NCI-H2227 treated with DMSO at 0.1 percent for 48 hours (cell line): ENCODE results near the gene KCNK16.

ENCODE experiments used
- DNase-seq: peaks from one replicate; lab custom pipeline; 2025; lab: John Stamatoyannopoulos, UW

KCNK16 gene

DNA sequence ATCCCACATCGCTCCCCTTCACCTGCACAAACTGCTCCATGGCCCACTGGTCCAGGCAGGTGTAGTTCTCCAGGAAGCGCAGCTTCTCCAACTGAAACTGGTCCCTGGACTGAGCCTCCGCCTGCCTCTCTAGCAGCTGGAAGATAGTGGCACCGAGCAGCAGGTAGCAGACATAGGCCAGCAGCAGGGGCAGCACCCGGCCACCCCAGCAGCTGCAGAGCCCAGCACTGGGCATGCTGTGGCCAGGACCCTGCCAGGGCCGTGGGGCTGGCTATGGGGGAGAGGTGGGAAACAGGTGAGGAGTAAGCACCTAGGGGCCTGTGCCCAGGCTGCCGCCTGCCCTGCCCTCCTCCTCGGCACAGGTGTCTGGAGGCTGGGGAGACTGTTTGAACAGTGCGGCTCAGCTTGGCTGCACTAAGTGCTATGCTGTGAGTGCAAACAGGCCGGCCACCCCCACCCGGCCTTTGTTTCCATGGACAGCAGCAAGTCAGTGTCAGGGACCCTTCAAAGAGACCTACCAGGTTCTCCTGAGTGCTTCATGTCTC, at the start of gene KCNK16:
TSS of gene KCNK16 (minus strand) at position 397 of the 545 bp plus-strand sequence. CDS start at position 235, 162 bp downstream.
- no peak for DNase-seq

DNA sequence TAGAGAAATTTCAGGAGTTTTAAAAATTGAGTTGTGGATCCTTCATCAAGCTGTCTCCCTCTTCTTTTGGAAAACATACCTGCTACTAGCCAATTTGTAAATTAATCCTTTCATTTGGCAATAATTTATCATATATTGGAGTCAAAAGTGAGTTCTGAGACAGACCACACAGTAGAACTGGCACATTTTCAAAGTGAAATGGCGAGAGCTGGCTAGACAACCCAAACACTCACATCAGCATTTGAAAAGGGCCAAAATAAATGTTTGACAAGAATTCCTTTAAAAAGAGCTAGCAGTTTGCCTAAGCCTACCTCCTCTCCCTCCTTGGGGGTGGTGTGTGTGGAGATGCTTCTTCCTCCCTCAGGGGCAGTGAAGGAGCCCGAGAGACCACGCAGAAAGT, 47.9 kb upstream of the KCNK16 start:
- DNase-seq = no peak

DNA sequence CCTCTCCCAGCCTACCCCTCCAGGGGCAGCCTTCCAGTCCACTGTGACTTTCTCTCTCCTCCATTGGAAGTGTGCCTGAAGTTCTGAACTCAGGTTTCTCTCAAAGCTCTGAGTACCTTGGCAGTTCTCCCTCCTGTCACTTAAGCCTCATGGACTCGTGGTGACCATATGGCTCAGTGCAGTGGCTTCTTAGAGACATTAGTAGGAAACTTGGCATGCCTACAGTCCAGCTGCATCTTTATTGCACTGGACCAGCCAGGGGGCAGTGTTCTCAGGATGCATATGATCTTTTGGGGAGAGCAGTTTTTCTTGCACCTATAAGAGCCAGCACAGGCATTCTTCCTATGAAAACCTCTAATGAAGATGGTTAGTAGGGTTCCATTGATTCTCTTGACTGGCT, 47.5 kb upstream of the KCNK16 start:
- DNase-seq = no peak

DNA sequence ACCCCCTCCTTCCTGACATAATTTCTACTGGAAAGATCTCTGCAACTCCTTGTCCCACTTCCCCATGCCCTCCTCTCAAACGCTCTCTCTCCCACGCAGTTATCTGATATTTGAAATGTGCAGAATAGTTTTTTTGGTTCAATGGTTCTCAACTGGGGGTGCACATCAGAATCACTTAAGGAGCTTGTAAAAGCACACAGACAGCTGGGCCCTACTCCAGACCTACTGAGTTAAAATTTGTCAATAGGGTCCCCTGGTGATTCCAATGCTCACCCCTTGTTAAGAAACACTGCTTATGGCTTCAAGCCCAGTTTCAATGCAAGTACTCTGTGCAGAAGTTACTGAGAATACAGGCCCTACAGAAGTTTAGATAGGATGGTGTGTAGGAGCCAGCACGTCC, 45.2 kb upstream of the KCNK16 start:
- no peak for DNase-seq

DNA sequence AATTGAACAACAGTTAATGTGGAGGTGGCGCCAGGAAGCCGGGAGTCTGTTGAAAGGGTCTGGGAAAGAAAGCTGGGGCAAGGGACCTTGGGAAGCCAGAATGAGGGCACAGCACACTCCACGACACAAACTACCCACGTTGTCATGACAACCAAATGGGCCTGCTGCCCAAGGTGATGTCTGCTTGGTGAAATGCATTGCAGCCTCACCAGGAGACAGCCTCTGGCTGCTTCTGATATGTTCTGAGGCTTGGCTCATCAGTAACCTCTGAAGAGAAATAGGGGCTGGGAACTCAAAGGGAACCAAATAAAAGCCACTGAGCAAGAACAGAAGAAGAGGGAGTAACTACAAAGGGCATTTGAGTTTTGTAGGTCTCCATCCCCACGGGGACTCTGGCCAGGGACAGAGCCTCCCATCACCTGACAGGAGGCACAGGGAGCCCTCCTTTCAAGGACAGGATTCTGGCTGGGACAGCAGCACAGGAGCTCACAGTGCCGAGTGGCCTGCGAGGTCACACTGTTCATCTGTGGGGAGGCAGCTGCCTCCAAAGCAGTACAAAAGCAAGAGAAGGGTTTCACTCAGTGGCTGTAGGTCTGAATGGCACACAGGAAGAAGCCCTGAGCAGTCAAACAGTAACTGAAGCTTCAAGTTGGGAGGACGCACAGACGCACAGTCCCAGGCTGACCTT, 44.6 kb upstream of the KCNK16 start:
- DNase-seq = peak; percentile 19

DNA sequence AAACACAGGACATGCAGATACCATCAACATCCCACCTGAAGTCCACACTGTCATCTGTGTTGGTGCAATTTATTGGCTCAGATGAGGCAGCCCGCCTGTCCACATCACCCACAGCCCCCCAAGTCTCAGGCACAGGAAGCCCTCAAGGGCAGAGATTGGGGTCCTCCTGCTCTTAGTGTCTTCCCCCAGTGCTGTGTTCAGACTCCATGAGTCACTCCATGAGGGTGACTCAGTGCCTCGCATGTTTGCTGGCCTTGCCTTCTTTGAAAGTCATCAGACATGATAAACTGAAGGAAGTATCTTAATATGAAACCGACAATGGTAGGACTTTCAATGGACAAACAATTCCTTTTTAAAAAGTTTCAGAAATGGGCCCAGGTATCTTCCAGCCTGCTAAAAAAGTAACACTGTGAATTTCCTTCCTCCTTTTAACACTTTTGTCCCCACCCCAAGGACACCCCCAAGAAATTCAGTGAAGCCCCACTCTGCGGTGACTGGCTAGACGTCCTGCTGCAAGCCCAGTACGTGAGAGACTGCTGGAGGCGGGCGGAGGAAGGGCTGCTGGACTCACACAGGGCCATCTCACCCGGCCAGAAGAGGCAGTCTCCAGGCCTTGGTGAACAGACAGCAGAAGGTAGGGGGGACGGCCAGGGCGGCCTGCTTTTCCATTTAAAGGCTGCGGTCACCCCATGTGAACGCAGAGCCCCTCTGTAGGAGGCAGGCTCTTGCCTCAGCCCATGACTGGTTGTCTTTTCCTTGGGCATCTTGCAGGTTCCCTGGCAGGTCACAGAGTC, 43.0 kb upstream of the KCNK16 start:
- no peak for DNase-seq

DNA sequence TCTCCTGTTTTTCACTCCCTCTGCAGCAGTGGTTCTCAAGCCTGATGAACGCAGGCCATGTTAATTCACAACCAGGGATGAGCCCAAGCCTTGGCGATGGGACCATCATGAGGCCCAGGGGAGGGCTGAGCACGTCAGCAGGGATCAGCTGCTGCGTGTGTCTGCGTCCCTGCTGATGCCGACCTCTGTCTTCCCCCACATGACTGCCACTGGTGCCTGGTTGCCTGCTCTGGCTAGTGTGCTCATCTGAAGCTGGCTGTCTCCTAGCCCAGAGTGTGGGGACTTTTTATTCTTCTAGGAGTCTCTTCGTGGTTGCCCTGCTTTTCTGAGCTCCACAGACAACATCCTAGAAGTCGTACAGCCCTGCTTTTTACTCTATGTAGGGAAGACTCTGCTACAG, 40.8 kb upstream of the KCNK16 start:
- DNase-seq = no peak

DNA sequence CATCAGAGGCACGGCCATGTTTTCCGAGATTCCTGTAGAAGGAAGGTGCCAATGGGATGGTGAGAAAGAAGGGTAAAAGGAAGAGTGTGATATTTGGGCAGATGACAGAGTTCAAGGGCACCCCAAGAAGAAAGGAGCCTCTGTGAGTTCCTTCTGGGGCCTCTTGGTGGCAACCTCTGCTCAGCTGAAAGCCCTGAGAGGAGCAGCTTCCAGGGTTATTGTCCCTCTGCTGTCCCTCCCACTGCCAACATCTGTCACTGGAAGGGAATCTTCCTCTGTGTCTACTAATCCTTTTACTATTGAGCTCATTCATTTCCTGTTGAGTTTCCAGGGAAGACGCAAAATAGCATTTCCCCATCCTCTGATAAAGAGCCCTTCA, 40.0 kb upstream of the KCNK16 start:
- no peak for DNase-seq

DNA sequence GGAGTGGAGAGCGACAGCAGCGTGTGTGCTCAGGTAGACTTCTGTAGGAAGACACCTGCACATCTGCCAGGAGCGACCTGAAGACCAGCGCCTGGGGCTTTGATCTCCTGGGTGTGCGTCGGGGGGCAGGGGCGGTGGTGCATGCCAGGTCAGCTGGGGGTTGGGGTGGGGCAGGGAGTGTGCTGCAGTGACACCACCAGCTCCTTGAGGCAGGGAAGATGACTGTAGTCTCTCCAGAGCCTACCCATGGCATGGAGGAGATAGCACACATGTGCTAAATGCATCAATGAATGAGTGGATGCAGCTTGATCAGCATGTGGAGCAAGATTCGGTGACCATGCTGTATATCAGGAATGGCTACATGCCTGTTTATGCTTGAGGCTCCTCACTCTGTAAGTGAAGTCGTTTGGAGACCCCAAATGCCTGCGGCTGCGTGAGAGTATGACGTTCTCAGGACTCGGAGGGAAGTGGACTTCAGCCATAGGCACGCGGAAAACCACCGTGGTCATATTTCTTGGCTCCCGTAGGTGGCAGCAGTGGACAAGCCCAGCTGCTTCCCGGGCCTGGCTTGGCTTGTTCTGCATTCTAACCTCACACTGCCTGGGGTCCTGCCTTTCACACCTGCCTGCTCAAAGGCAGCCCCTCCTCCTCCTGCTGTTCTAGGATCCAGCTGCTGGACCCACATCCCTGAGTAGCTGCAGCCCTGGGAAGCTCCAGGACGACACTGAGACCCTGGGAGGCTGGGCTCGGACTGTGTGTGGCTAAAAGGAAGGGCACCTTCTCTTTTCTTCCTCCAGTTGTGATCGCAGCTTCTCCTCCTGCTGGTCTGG, 39.4 kb upstream of the KCNK16 start:
- DNase-seq = peak; percentile 81

DNA sequence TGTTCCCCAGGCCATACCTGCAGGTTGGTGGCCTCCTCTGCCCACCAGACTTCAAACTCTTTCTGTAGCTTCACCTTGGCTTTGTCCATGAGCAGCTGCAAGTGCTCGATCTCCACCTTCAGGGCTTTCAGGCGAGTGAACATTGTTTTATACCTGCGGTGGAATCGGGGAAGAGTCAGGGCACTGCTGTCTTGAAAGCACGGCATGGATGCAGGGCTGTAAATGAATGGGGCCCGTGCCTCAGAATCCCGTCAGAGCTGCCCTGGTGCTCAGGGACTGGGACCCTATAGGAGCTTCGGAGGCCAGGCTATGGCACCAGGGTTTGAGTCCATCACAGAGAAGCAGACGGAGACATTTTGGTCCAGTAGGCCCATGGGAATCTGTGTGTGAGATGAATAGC, 37.9 kb upstream of the KCNK16 start:
- no peak for DNase-seq

DNA sequence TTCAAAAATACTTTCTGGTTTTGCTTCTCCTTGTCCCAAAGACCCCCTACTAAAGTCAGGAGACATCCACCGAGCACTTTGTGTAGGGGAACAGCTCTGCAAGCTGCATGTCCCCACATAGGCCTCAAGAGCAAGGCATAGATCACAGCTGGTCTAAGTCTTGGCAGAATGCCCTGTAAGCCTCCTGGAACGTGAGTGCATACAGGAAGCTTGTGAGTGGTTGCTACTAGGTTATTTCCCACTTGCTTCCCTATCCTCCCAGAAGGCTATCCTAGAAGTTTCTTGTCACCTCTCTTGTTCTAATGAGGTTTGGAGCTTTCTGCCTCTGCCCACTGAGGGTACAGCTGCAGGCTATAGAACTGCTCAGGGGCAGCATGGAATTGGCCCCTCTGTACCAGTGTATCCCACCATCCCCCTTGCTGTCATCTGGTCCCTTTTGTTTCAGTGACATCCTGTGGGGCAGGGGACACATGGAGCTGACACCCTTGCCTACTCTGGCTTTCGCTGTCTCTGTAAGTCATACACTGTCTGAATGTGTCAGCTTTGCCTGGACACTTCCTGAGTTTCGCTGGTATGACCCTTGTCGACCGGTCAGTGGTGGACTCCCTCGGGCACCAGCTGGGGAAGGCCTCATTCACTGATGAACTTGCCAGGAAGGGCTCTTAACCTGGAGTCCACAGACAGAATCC, 35.6 kb upstream of the KCNK16 start:
- peak; percentile 17 for DNase-seq

DNA sequence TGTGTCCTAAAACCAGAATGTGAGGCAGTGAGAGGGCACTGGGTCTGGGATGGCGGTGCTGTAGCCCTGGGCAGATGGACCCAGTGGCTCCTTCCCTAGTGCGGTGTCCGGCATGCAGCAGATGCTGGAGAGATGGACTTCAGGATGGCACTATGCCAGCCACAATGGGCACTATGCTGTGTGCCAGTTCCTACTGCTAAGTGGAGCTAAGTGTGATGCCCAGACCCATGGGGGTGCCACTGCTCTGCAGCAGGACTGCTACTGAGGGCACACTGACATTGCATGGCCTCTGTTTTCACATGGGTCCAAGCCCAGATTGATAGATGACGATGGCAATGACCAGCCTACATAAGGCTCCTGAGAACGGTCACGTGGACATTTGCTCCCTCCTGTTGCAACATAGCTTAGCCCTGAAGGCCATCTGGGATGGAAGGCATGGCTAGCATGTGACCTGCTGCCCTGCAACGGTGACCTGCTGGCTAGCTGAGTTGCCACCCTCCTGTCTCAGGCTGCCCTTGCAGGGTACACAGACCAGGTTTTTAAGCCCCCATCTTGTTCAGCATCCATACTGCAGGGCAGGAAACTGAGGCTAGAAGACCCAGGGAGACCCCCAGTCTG, 31.3 kb upstream of the KCNK16 start:
- DNase-seq = no peak

DNA sequence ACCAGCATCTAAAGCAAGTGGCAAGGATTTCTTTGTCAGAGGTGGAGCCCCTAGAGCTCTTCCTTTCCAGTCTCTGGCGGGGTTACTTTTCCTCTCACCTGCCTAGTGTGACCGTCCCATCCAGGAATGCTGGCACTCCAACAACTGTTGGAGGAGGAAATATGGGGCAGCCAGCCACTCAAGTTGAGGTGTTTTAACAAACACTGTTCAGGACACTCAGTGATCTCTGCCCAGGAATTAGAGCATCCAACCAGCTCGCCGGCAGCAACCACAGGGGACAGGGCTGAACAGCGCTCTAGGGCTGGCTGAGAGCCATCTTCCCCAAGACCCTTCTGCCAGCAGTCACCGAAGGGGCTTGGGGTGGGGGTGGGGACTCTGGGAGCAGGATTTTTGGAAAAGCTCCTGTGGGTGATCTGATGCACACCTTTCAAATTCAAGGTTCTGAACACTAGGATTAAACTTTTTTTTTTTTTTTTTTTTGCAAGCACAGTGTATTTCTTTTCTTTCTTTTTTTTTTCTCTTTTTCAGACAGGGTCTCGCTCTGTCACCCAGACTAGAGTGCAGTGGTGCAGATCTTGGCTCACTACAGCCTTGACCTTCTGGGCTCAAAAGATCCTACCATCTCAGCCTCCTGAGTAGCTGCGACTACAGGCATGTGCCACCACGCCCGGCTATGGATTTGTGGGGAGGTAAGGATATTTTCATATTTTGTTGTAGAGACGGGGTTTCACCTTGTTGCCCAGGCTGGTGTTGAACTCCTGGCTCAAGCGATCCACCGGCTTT, 28.4 kb upstream of the KCNK16 start:
- DNase-seq = no peak

DNA sequence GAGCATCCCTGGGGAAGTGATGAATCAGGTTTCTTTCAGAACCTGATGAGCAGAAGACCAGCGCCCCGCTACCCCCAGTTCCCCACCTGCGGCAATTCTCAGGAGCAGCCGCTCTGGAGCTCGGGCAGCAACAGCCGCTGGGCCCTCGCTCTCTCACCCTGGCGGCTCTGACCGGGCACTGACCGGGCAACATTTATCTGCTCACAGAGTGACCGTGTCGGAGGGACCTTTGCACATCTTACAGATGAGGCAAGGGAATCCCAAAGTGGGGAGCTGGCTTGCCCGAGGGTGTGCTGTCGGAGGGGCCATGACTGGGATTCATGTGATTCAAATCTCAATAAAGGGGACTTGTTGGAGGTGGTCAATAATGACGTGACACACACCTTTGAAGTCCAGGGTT, 26.2 kb upstream of the KCNK16 start:
- DNase-seq = no peak

DNA sequence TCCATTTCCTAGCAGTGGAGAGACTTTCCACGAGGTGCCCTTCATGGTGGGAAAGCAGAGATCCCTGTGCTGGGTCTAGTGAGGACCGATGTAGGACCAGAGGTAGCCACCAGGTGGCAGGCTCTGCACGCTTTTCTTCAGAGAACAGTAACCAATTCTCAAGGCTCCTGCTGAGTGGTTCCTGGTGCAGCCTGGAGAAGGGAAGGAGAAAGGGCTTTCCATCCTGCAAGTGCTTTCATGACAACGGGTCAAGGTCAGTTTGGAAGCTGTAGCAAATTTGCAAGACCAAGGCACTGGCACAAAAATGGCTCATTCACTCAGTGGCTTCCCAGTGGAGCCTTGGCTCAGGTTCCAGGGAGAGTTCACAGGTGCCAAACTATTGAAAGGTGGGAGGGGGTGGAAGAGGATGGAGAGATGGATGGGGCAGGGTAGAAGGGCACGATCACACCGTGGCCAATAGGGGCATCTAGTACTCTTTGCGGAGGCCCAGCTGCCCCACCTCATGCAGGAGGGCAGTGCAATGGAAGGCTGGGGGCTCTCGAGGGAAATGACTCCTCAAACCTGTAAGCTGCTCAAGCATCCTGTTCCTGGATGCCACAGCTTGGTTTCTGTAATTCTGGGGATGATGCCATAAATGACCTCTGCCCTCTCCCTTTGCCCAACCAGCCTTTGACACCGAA, 25.5 kb upstream of the KCNK16 start:
- DNase-seq = peak; percentile 41

DNA sequence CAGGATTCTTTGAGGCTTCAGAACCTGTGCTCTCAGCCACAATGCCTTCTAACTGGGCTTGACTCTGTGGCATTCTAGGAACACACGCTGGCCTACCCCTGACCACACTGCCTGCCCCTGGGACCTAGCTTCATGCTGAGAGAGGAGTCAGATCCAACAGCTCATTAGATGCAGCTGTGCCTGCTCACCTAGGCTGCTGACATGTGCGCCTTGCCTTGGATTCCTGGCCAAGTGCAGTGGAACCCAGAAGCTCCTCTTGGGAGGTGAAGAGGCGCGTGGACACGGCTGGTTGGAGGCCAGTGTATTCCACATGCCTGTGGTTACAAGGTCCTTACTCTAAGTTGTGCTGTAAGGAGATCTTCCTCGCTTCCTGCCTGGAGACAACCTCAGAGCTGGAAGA, 24.7 kb upstream of the KCNK16 start:
- no peak for DNase-seq

DNA sequence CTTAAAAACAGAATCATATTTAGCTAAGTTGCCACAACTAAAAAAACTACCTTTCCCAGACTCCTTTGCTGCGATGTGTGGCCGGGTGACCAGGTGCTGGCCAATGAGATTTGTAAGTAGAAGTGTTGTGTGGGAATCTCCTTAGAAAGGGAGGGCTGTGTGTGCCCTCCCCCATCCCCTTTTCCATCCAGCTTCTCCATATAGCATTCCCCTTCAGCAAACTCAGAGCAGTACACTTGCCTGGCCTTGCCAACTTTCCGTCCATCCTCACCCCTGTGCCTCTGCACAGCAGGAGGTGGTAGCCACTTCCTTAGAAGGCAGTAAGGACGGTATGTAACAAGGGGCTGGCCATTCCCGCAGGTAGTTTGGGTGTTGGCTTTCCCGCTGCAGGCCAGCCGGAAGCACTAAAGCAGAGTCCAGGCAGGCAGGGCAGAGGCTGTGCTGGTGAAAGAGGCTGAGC, 22.3 kb upstream of the KCNK16 start:
- DNase-seq = no peak

DNA sequence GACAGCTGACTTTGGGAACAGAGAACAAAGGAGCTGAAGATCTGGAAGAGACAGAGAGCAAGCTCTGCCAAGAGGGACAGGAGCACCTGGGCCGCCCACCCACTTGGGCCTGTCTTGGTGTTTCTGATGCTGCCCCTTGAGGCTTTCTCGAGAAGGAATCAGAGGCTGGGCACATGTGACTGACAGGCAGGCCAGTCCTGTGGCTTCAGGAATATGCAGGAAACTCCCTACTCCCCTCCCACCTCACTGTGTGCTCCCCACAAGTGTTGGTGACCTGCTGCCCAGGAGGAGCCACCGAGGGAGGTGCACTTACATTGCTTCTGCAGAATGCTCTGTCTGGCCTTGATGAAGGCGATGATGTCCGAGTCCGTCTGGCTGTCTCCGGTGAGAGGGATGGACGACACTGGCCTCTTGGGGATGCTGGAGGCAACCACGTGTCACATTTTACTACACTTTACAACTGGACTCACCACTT, 20.9 kb upstream of the KCNK16 start:
- no peak for DNase-seq

DNA sequence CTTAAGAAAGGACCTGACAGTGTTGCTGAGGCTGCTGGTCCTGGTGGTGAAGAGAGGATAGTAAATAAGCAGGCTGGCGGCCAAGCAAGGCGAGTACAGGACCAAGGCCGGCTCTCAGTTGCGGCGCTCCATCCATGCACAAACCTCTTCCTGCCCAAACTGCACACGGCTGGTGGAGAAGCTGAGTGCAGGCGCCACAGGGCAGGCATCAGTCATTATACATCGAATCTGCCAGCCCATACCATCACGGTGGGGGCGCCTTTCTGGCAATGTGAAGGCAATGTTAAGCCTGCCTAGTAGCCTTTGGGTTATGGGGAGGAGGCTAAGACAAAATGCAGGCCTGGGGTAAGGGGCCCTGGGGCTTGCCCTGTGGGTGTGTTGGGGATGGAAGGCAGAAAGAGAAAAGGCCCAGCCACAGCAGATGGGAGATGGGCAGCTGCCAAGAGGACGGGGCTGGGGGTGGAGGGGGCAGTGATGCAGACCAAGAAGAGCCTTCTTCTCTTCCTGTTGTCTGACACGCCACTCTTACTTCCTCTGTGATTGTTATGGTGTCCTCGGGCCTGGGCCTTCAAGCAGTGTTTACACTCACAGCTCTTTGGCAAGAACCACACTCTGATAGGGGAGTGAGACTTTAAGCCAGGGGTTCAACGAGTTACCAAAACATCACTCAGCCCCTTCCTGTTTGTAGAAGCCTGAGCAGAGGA, 20.3 kb upstream of the KCNK16 start:
- no peak for DNase-seq
